H9 (cell line): Measurements from ENCODE around the gene DPH2. TPM values are rescaled to one million over a fixed set of nuclear protein-coding genes. Genes with fewer than 3 reads are reported as not detected.

Experiments
- DNase-seq: peaks from one replicate; pipeline ENCODE4 v3.0.0-alpha.2; 2017
- H2AFZ ChIP-seq: one replicate; pipeline ENCODE4 v1.6.1; 2013; ENCODE audit warnings: mild to moderate bottlenecking, low read length, control low read depth, moderate library complexity
- H2AK5ac ChIP-seq: 2 replicates; pipeline ENCODE4 v1.6.1; 2013; ENCODE audit warnings: low read length, control low read depth, mixed read lengths; ENCODE audit not compliant: insufficient read length
- H2BK120ac ChIP-seq: one replicate; pipeline ENCODE4 v1.6.1; 2013; ENCODE audit warnings: low read depth, mild to moderate bottlenecking, low read length, control low read depth, inconsistent platforms; ENCODE audit not compliant: poor library complexity, severe bottlenecking
- H2BK12ac ChIP-seq: 2 replicates; pipeline ENCODE4 v1.6.1; 2013; ENCODE audit warnings: low read length, control low read depth, mixed read lengths, low read depth; ENCODE audit not compliant: insufficient read length
- H2BK15ac ChIP-seq: 2 replicates; pipeline ENCODE4 v1.6.1; 2013; ENCODE audit warnings: low read depth, low read length, control low read depth
- H2BK20ac ChIP-seq: one replicate; pipeline ENCODE4 v1.6.1; 2013; ENCODE audit warnings: low read depth, mild to moderate bottlenecking, low read length, control low read depth, inconsistent platforms; ENCODE audit not compliant: poor library complexity, severe bottlenecking
- H2BK5ac ChIP-seq: 2 replicates; pipeline ENCODE4 v1.6.1; 2013; ENCODE audit warnings: low read length, control low read depth, mixed read lengths; ENCODE audit not compliant: insufficient read length
- H3K14ac ChIP-seq: 2 replicates; pipeline ENCODE4 v1.6.1; 2013; ENCODE audit warnings: low read length, control low read depth; ENCODE audit not compliant: insufficient read depth
- H3K18ac ChIP-seq: 2 replicates; pipeline ENCODE4 v1.6.1; 2013; ENCODE audit warnings: low read depth, mild to moderate bottlenecking, mixed read lengths, low read length, control low read depth; ENCODE audit not compliant: insufficient read length
- H3K23ac ChIP-seq: 2 replicates; pipeline ENCODE4 v1.6.1; 2013; ENCODE audit warnings: low read length, control low read depth, mixed read lengths, low read depth; ENCODE audit not compliant: insufficient read length
- H3K23me2 ChIP-seq: 2 replicates; pipeline ENCODE4 v1.6.1; 2013; ENCODE audit warnings: low read depth, mild to moderate bottlenecking, mixed read lengths, low read length, control low read depth; ENCODE audit not compliant: insufficient read length, poor library complexity, severe bottlenecking
- H3K27ac ChIP-seq: 2 replicates; pipeline ENCODE4 v1.5.1; 2013; ENCODE audit warnings: low read length, control low read depth, mixed read lengths, low read depth; ENCODE audit not compliant: insufficient read length
- H3K27me3 ChIP-seq: 2 replicates; pipeline ENCODE4 v1.6.1; 2013; ENCODE audit warnings: low read length, control low read depth, inconsistent platforms; ENCODE audit not compliant: insufficient read depth
- H3K4ac ChIP-seq: 2 replicates; pipeline ENCODE4 v1.6.1; 2013; ENCODE audit warnings: low read depth, mild to moderate bottlenecking, control low read depth, inconsistent platforms, low read length, moderate library complexity
- H3K4me1 ChIP-seq: 2 replicates; pipeline ENCODE4 v1.6.1; 2013; ENCODE audit warnings: low read length, control low read depth, inconsistent platforms; ENCODE audit not compliant: insufficient read depth
- H3K4me2 ChIP-seq: 2 replicates; pipeline ENCODE4 v1.6.1; 2013; ENCODE audit warnings: low read length, control low read depth, mixed read lengths; ENCODE audit not compliant: insufficient read length, insufficient read depth
- H3K56ac ChIP-seq: 2 replicates; pipeline ENCODE4 v1.6.1; 2013; ENCODE audit warnings: low read depth, mild to moderate bottlenecking, mixed read lengths, low read length, control low read depth; ENCODE audit not compliant: insufficient read length
- H3K79me1 ChIP-seq: 2 replicates; pipeline ENCODE4 v1.6.1; 2013; ENCODE audit warnings: low read depth, mild to moderate bottlenecking, moderate library complexity, low read length, control low read depth, inconsistent platforms; ENCODE audit not compliant: insufficient read depth, poor library complexity, severe bottlenecking
- H3K79me2 ChIP-seq: 2 replicates; pipeline ENCODE4 v1.6.1; 2013; ENCODE audit warnings: low read length, control low read depth, inconsistent platforms; ENCODE audit not compliant: insufficient read depth
- H3K9ac ChIP-seq: 2 replicates; pipeline ENCODE4 v1.6.1; 2013; ENCODE audit warnings: low read length, control low read depth, mixed read lengths; ENCODE audit not compliant: insufficient read length; ENCODE audit errors: extremely low read depth
- H3K9me3 ChIP-seq: one replicate; pipeline ENCODE4 v1.6.1; 2013; ENCODE audit warnings: low read depth, low read length, inconsistent platforms; ENCODE audit not compliant: control insufficient read depth
- H3T11ph ChIP-seq: one replicate; pipeline ENCODE4 v1.6.1; 2013; ENCODE audit warnings: mild to moderate bottlenecking, low read length, control low read depth, inconsistent platforms
- H4K20me1 ChIP-seq: one replicate; pipeline ENCODE4 v1.6.1; 2013; ENCODE audit not compliant: control insufficient read depth, insufficient read length, insufficient read depth
- H4K5ac ChIP-seq: 2 replicates; pipeline ENCODE4 v1.6.1; 2013; ENCODE audit warnings: low read depth, mild to moderate bottlenecking, mixed read lengths, low read length, control low read depth; ENCODE audit not compliant: insufficient read length
- H4K8ac ChIP-seq: replicated peaks from 2 replicates; pipeline ENCODE4 v1.6.1; 2013; ENCODE audit warnings: low read length, control low read depth, mixed read lengths, low read depth; ENCODE audit not compliant: insufficient read length
- H4K91ac ChIP-seq: 2 replicates; pipeline ENCODE4 v1.6.1; 2013; ENCODE audit warnings: low read depth, mild to moderate bottlenecking, moderate library complexity, mixed read lengths, low read length, control low read depth; ENCODE audit not compliant: insufficient read length
- H3K27ac Mint-ChIP-seq, 3 experiments: 2 replicates in 2 of 3; 3 replicates in 1 of 3; pipeline ENCODE4 v1.8.0; 2020 to 2021; ENCODE audit warnings: mixed read lengths in 3 of 3, mild to moderate bottlenecking in 1 of 3, moderate library complexity in 1 of 3
- H3K27me3 Mint-ChIP-seq: 2 replicates; pipeline ENCODE4 v1.8.0; 2021; ENCODE audit warnings: low read depth, mild to moderate bottlenecking, moderate library complexity, mixed read lengths
- H3K36me3 Mint-ChIP-seq, 3 experiments: 2 replicates in 2 of 3; 3 replicates in 1 of 3; pipeline ENCODE4 v1.8.0; 2020 to 2021; ENCODE audit warnings: low read depth in 3 of 3, mixed read lengths in 3 of 3; ENCODE audit not compliant: insufficient read depth in 1 of 3
- H3K4me1 Mint-ChIP-seq, 2 experiments: 2 replicates each; pipeline ENCODE4 v1.8.0; 2020; ENCODE audit warnings: mixed read lengths in 2 of 2
- H3K4me3 Mint-ChIP-seq, 2 experiments: 2 replicates in 1 of 2; 3 replicates in 1 of 2; pipeline ENCODE4 v1.8.0; 2020 to 2021; ENCODE audit warnings: mild to moderate bottlenecking in 2 of 2, mixed read lengths in 2 of 2, moderate library complexity in 1 of 2
- H3K9me3 Mint-ChIP-seq, 2 experiments: 2 replicates in 1 of 2; 3 replicates in 1 of 2; pipeline ENCODE4 v1.8.0; 2020; ENCODE audit warnings: mild to moderate bottlenecking in 2 of 2, mixed read lengths in 2 of 2, moderate library complexity in 1 of 2
- CTCF ChIP-seq: fragments of 200-600 bp; sonication (generic); conservative IDR thresholded peaks from 3 replicates; pipeline ENCODE4 v1.8.0; 2021; ENCODE audit warnings: antibody characterized with exemption, mild to moderate bottlenecking
- WGBS: extraction: QIAGEN DNeasy Blood & Tissue Kit; methylation state at CpG from one replicate; pipeline ENCODE4 v1.1.7; 2013; ENCODE audit warnings: missing lambda C conversion rate, low lambda C conversion rate, mixed read lengths; ENCODE audit not compliant: insufficient read length; ENCODE audit errors: extremely low coverage; 5-methylcytosine and 5-hydroxymethylcytosine counted together
- total RNA-seq: library from RNA; stranded (reverse); gene quantifications from 2 replicates; pipeline ENCODE4 v1.2.1, GENCODE V29; 2021

Gene DPH2
- total RNA-seq, 1 experiment from 2014 or later: 74.4 TPM

GRCh38 chr1:43944860-43945259 lies 24.9 kb upstream of the DPH2 start:
- H2BK15ac ChIP-seq: no peak overlapping the region
- Mint-ChIP-seq H3K27ac (no peak overlapping the region), H3K9me3 (no peaks in the 10 kb centered on the region), H3K36me3 (peaks cover 0 to 1% (median 0%) of the 10 kb centered on the region in 3 experiments; a peak in 2 of 7 replicates), H3K4me3 (no peak overlapping the region), H3K4me1 (peaks cover 27 to 37% of the 10 kb centered on the region in 2 experiments), H3K27me3 (no peaks in the 10 kb centered on the region; the same call in 1 of the 2 replicates)
- no peak for DNase-seq
- H2BK12ac ChIP-seq: no peak overlapping the region
- H4K8ac ChIP-seq: no peak overlapping the region
- WGBS: no CpG with 5 or more reads among the region's 1 CpG
- no peak overlapping the region for H2AK5ac ChIP-seq
- no peak overlapping the region for H4K5ac ChIP-seq
- no peaks in the 10 kb centered on the region for H4K20me1 ChIP-seq
- H2BK20ac ChIP-seq: no peak overlapping the region
- H3K23me2 ChIP-seq: peaks cover 10% of the 10 kb centered on the region
- H3K4me2 ChIP-seq: no peak overlapping the region
- H2BK120ac ChIP-seq: no peak overlapping the region
- no peak overlapping the region for H3T11ph ChIP-seq
- no peak overlapping the region for H3K18ac ChIP-seq
- no peak overlapping the region for H2AFZ ChIP-seq
- no peaks in the 10 kb centered on the region for H3K79me2 ChIP-seq
- H3K4ac ChIP-seq: no peak overlapping the region
- no peaks in the 10 kb centered on the region for H3K79me1 ChIP-seq
- H3K56ac ChIP-seq: no peak overlapping the region
- H3K27ac ChIP-seq: no peak overlapping the region
- H3K27me3 ChIP-seq: no peaks in the 10 kb centered on the region
- no peak overlapping the region for H3K9ac ChIP-seq
- no peak overlapping the region for H4K91ac ChIP-seq
- H3K23ac ChIP-seq: no peak overlapping the region
- no peaks in the 10 kb centered on the region for H3K9me3 ChIP-seq
- no peak overlapping the region for H3K14ac ChIP-seq
- no peak for TF ChIP-seq CTCF
- H3K4me1 ChIP-seq: no peaks in the 10 kb centered on the region
- H2BK5ac ChIP-seq: no peak overlapping the region
